GM12878 (cell line): Measurements from ENCODE around the gene AHCYL2.

Source experiments
- BMI1 ChIP-seq: fragments of 450-650 bp; IDR thresholded peaks from 2 replicates; pipeline ENCODE4 v1.6.1; 2016; ENCODE audit warnings: mild to moderate bottlenecking, moderate library complexity, borderline replicate concordance
- CEBPB ChIP-seq, 2 experiments: fragments of 150-350 bp in 1 of 2; IDR thresholded peaks; 2 replicates each; pipeline ENCODE4 v1.6.1; 2012 to 2014; ENCODE audit warnings: low read depth in 2 of 2, low read length in 2 of 2, borderline replicate concordance in 1 of 2, inconsistent platforms in 1 of 2
- CREB1 ChIP-seq: IDR thresholded peaks from 2 replicates; pipeline ENCODE4 v1.6.1; 2012; ENCODE audit warnings: low read depth, mild to moderate bottlenecking, inconsistent platforms
- EGR1 ChIP-seq, 2 experiments: IDR thresholded peaks; 1 replicate in 1 of 2; 2 replicates in 1 of 2; pipeline ENCODE4 v1.6.1; 2011 to 2012; ENCODE audit warnings: low read depth in 2 of 2, low read length in 2 of 2, borderline replicate concordance in 1 of 2, mild to moderate bottlenecking in 1 of 2, moderate library complexity in 1 of 2
- MAX ChIP-seq: IDR thresholded peaks from 2 replicates; pipeline ENCODE4 v1.6.1; 2012; ENCODE audit warnings: low read depth, low read length, improper control_type of control experiment
- MXI1 ChIP-seq: fragments of 150-350 bp; IDR thresholded peaks from 2 replicates; pipeline ENCODE4 v1.6.1; 2011; ENCODE audit warnings: low read depth, mild to moderate bottlenecking, inconsistent platforms, low read length, improper control_type of control experiment
- POU2F2 ChIP-seq: IDR thresholded peaks from 3 replicates; pipeline ENCODE4 v1.6.1; 2011; ENCODE audit warnings: low read depth, mild to moderate bottlenecking, low read length, borderline replicate concordance
- SMC3 ChIP-seq: IDR thresholded peaks from 2 replicates; pipeline ENCODE4 v1.6.1; 2011; ENCODE audit warnings: low read length, improper control_type of control experiment, borderline replicate concordance
- SPI1 ChIP-seq: IDR thresholded peaks from 2 replicates; pipeline ENCODE4 v1.6.1; 2011; ENCODE audit warnings: low read depth, mild to moderate bottlenecking, low read length, moderate library complexity, borderline replicate concordance; ENCODE audit not compliant: insufficient read depth
- TF ChIP-seq, protein P1 (sequence below), 3 experiments: IDR thresholded peaks in 2 of 3; conservative IDR thresholded peaks in 1 of 3; 2 replicates each; pipeline ENCODE4 v1.5.1; 2011; ENCODE audit warnings: low read depth in 3 of 3, low read length in 3 of 3, mild to moderate bottlenecking in 3 of 3, control low read depth in 2 of 3, moderate library complexity in 2 of 3, inconsistent platforms in 1 of 3, mixed read lengths in 1 of 3; ENCODE audit not compliant: control insufficient read depth in 2 of 3, insufficient read depth in 1 of 3; ENCODE audit errors: extremely low read depth in 1 of 3

GRCh38 chr7:129238546-129238945 is 13.7 kb downstream of the AHCYL2 start:
- TF ChIP-seq MAX (no peak), CREB1 (no peak), EGR1 (IDR thresholded peaks at IDR 0.05; ENCODE audit: borderline replicate concordance in 1 of 2, low read depth in 2 of 2, low read length in 2 of 2) (no peak), BMI1 (no peak), SPI1 (no peak), CEBPB (IDR thresholded peaks at IDR 0.05; ENCODE audit: borderline replicate concordance in 1 of 2, low read depth in 2 of 2, low read length in 2 of 2) (no peak), SMC3 (no peak), POU2F2 (no peak), MXI1 (no peak)
- TF ChIP-seq, protein P1, sequence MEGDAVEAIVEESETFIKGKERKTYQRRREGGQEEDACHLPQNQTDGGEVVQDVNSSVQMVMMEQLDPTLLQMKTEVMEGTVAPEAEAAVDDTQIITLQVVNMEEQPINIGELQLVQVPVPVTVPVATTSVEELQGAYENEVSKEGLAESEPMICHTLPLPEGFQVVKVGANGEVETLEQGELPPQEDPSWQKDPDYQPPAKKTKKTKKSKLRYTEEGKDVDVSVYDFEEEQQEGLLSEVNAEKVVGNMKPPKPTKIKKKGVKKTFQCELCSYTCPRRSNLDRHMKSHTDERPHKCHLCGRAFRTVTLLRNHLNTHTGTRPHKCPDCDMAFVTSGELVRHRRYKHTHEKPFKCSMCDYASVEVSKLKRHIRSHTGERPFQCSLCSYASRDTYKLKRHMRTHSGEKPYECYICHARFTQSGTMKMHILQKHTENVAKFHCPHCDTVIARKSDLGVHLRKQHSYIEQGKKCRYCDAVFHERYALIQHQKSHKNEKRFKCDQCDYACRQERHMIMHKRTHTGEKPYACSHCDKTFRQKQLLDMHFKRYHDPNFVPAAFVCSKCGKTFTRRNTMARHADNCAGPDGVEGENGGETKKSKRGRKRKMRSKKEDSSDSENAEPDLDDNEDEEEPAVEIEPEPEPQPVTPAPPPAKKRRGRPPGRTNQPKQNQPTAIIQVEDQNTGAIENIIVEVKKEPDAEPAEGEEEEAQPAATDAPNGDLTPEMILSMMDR (IDR thresholded peaks at IDR 0.05 in 2 of 3, conservative IDR thresholded peaks at IDR 0.05 in 1 of 3; ENCODE audit: control insufficient read depth in 2 of 3, extremely low read depth in 1 of 3, insufficient read depth in 1 of 3, low read depth in 3 of 3, low read length in 3 of 3) = no peak
